D341Med (cell line): ENCODE results near the gene DIO3.

Source experiments
- DNase-seq: peaks from one replicate; pipeline ENCODE4 v3.0.0; 2012; ENCODE audit warnings: low spot score

The DIO3 gene

GRCh38 chr14:101561145-101561896 is at the start of gene DIO3:
TSS of gene DIO3 (plus strand) at chr14:101561495.
- peak; percentile 61 for DNase-seq

- DNase-seq, result no peak
These were observed 49.5 kb upstream of the DIO3 start for GRCh38 chr14:101511620-101512375.

GRCh38 chr14:101512376-101512695 is 49.0 kb upstream of the DIO3 start:
- DNase-seq, result no peak

- DNase-seq, result no peak
These were observed 47.2 kb upstream of the DIO3 start for GRCh38 chr14:101514136-101514535.

- DNase-seq, result no peak
These were observed 44.9 kb upstream of the DIO3 start for GRCh38 chr14:101516401-101516800.

- DNase-seq, result no peak
These were observed 42.5 kb upstream of the DIO3 start for GRCh38 chr14:101518611-101519473.

GRCh38 chr14:101520621-101521472 is 40.4 kb upstream of the DIO3 start:
- DNase-seq, result no peak

GRCh38 chr14:101521473-101521915 is 39.8 kb upstream of the DIO3 start:
- DNase-seq, result no peak

GRCh38 chr14:101521978-101522377 is 39.3 kb upstream of the DIO3 start:
- no peak for DNase-seq

GRCh38 chr14:101525640-101526527 is 35.4 kb upstream of the DIO3 start:
- DNase-seq, result no peak

GRCh38 chr14:101527987-101528386 is 33.3 kb upstream of the DIO3 start:
- DNase-seq, result no peak

- no peak for DNase-seq
These were observed 32.2 kb upstream of the DIO3 start for GRCh38 chr14:101529079-101529478.

- no peak for DNase-seq
These were observed 27.1 kb upstream of the DIO3 start for GRCh38 chr14:101534198-101534597.

GRCh38 chr14:101535232-101535631 is 26.1 kb upstream of the DIO3 start:
- DNase-seq, result no peak

- no peak for DNase-seq
These were observed 25.5 kb upstream of the DIO3 start for GRCh38 chr14:101535701-101536207.

- no peak for DNase-seq
These were observed 24.0 kb upstream of the DIO3 start for GRCh38 chr14:101537286-101537685.

- DNase-seq, result no peak
These were observed 22.4 kb upstream of the DIO3 start for GRCh38 chr14:101538878-101539277.

GRCh38 chr14:101539880-101540279 is 21.4 kb upstream of the DIO3 start:
- no peak for DNase-seq

- DNase-seq, result no peak
These were observed 20.5 kb upstream of the DIO3 start for GRCh38 chr14:101540481-101541462.
